Raji (cell line): ENCODE measurements around the gene SIM1.

Experiments
- POLR2A ChIP-seq: IDR thresholded peaks from 2 replicates; pipeline ENCODE4 v1.6.1; 2011; ENCODE audit warnings: low read depth, low read length, control low read depth; ENCODE audit not compliant: insufficient read depth

SIM1 gene

DNA sequence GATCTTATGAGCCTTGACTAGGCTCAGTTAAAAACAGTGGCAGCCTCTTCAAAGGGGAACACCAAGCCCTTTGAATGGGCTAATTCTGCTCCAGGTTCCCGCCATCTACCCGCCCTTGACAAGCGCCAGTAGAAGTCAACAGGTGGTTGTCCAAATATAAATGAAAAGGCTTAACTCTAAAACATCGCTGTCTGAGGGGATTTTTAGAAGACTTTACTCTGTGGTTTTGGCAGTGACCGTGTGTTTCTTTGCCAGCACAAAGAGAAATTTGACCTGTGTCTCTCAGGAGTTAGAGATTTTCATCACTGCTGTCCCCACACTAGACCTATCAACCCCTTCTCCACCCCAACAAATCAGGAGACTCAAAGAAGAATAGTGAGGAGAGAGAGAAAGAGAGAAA is 19.8 kb upstream of the SIM1 start:
- no peak for TF ChIP-seq POLR2A

DNA sequence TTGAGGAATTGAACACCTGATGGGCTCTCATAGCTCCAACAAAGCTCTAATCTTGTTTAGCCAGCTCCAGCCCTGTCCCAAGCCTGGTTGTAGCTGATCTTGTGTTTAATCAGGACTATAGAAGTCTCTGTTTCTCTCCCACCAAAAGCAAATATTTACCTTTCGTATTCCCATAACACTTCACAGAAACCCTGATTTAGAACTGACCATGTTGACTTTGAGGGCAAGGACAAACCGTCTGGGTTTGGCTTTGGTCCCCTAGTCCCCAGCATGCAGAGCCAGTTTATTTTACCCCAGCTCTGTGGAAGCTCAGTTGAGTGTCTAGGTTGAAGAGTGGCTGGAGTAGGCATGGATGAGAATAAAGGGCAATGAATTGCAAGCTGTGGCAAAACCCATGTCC is 18.0 kb upstream of the SIM1 start:
- TF ChIP-seq POLR2A = no peak

DNA sequence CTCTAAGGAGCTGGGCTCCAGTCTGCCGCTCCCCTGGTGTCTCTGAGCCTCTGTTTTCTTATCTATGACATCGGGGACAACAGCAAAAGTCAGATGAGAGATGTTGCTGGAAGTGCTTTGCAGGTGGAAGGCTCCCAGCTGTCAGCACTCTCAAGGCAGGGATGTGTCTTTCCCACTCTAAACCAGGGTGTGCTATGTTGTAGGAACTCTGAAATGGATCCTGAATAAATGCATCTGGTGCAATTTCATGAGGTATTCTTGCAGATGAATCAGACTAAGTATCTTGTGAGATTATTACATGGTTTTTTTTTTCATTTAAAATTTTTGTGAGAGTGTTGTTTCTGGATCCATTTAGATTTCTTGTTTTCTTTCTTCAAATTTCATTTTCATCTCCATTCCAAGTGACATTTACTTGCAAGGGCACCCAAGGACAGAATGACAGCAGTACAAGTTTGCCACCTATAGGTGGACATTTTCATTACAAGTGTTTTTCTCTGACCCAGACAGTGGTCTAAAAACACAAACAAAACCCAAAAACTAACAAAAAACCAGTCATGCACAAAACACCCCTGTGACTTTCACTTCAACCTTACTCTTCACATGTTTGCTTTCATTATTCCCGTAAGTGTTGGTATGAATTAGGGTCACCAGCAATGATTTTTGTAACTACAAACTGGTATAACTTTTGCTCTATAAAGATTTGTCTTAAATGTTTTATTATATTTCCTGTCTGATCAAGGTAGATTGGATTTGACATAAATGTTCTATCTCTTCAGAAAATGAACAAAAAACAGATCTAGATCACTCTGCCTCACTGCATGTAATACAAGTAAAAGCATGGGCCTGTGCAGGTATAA is 14.7 kb upstream of the SIM1 start:
- TF ChIP-seq POLR2A = no peak

DNA sequence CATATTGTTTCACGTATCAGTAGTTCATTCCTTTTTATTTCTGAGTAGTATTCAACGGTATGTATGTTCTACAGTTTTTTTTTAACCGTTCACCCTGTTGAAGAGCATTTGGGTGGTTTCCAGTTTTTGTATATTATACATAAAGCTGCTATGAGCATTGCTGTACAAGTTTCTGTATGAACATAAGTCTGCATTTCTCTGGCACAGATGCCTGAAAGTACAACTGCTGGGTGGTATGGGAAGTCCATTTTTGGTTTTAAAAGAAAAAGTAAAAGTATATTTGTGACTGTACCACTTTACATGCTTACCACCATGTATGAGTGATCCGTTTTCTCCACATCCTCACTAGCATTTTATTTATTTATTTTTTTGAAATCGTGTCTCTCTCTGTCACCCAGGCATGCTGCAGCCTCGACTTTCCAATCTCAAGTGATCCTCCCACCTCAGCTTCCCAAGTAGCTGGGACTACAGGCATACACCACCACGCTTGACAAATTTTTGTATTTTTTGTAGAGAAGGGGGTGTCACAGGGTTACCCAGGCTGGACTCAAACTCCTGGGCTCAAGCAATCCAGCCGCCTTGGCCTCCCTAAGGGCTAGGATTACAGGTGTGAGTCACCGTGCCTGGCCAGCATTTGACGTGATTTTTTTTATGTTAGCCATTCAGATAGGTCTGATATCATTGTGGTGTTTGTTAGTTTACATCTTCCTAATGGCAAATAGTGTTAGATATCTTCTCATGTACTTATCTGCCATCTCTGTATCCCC is 11.0 kb upstream of the SIM1 start:
- TF ChIP-seq POLR2A = no peak

DNA sequence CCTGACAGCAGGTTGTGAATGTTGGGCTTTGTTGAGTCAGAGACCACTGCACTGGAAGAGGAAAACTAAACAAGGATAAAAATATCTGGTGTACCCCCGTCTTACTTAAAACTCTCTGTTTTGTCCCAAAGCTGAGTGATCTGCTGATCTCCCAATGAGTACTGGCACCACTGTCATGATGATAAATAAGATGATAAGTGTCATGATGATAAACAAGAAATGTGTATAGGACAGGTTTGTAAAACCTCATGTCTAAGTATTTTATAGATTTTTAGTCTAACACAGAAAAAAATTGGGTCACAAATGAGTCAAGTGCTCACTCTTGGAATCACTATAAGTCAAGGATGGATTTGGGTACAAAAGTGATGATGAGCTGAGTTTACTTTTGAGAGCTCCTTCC is 8.5 kb upstream of the SIM1 start:
- TF ChIP-seq POLR2A = no peak

DNA sequence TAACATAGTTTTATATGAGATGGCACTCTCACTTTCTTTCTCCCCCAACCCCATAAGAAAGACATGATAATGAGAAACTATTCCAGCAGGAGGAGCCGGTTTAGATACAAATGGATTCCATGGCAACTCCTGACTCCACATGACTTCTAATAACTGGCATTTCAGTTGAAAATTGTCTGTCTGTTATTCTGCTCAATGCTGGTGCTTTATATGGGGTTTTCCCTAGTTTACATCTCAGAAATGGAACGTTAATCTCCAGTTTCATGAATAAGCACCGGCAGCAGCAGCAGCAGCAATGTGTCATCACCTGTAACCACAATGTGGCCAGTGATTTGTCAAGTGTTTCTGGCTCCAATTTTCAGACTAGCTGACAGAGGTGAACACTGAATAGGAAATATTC is 8.0 kb upstream of the SIM1 start:
- 0 out of 2 replicates have a peak, but pooled peaks have one; percentile 19 for TF ChIP-seq POLR2A

DNA sequence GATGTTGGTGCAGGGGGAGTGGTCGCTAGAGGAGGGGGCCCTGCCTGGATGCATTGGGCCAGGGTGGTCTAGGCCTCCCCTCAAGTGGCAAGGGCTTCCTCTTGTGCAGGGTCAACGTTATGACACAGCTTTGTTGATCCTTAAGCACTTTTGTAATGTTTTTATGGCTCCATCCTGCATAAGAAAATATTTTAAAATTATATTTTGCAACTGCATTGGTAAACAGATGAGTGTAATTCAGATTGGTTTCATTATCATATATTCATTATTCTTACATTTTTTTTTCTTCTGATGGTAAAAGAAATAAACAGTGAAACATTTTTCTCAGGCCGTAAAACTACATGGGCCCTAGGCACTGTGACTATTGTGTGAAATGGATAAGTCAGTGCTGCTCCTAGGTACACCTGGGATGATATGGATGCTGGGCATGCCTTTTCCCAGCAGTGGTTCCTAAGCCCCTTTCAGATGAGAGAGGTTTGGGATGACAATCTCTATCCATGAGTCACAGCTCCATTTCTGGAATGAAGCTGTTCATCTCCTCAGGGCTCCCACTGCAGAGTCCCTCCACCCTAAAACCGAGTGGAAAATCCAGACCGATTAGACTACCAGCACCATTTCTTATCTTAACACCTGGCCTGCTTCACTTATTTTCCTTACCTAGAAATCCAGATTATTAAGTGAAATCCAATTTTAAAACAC is 5.8 kb upstream of the SIM1 start:
- TF ChIP-seq POLR2A = no peak

DNA sequence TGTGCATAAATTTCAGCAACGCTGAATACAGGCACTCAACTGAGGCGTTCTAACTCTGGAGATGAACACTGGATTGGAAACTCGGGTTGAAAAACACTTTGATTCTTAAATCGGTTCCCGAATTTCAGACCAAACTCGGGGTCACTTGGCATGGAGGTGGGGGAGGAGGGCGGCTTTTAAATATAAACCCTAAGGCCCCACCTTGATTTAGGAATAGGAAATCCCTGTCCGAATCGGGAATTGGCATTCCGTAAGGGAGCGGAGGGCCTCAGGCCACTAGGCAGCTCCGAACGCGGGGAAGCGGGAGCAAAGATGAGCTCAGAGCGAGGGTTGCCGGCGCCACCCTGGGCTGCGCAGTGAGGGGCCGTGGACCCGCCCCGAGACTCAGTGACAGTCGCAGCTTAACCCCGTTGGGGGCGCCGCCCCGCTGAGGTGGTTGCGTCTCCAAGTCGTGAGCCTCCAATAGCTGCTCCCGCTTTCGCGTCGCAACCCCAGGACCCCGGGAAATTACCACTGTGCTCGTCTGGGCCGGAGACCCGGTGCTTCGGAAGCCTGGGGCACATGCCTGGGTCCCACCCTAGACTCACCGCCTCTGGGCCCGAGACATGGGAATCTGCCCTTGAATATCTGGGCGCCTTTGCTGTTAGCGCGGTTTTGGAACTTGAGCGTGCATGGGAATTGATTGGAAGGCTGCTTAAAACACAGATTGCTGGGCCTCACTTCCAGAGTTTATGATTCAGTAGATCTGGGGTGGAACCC is 4.6 kb upstream of the SIM1 start:
- no peak for TF ChIP-seq POLR2A

DNA sequence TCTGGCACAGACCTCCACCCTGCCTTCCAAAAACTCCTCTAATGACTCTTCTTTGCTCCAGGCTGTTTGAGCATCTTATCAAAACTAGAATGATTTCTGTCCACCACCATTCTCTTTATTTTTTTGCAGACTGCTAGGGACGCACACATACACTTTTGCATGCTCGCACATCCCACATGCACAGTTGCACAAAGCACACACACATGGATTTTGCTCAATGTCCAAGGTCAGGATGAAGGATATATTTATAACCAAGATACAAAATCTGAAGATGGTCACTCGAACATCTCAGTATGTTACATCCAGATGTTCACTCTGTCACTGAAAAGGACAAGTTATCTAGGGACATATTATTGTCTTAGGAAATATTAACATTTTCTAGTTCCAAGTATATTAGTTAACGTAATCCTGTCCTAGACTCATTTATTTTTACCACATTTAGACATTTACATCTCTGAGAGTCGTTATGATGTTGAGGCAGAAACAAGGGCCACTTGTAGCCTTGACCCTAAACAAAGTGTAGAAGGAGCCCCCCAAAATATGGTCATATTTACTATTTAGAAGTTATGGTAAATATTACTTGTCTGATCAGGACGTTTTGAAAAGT is 3.4 kb upstream of the SIM1 start:
- TF ChIP-seq POLR2A = no peak

DNA sequence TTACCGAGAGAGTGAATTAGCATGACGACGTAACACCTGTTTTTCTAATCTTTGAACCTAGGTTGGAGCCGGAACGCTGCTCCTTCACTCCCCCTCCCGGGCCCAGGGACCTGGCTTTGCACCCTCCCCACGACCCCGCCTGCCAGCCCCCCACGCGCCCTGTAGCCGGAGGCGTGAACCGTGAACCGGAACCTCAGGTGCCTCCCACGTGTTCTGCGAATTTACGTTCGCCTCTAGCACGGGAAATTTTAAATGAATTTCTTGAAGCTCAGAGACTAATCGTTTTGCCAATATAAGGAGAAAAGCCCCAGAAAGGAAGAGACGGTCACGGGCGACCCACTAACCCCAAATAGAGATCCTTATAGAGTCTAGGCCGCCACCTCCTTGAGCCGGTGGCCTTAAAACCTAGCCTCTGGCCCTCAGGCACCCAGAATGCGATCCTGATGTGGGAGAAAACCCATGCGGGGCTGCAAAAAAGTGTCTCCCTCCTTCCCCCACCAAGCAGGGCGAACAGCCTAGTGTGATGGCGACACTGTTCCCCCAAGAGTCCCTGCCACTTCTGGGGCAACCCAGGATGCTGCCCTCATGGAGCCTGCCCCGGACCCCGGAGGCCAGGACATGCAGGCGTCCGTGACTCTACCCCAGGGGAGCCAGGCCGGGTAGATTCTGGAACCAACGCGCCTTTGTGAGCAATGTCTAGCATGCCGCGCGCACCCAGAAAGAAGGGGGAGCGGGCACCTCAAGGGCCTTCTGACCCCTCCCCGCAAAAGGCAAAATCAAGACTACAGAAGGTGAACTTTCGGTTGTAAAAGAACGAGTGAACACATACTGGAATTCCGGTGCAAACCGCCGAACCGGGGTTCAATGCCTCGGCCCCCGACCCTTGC is 2.7 kb upstream of the SIM1 start:
- TF ChIP-seq POLR2A = no peak

DNA sequence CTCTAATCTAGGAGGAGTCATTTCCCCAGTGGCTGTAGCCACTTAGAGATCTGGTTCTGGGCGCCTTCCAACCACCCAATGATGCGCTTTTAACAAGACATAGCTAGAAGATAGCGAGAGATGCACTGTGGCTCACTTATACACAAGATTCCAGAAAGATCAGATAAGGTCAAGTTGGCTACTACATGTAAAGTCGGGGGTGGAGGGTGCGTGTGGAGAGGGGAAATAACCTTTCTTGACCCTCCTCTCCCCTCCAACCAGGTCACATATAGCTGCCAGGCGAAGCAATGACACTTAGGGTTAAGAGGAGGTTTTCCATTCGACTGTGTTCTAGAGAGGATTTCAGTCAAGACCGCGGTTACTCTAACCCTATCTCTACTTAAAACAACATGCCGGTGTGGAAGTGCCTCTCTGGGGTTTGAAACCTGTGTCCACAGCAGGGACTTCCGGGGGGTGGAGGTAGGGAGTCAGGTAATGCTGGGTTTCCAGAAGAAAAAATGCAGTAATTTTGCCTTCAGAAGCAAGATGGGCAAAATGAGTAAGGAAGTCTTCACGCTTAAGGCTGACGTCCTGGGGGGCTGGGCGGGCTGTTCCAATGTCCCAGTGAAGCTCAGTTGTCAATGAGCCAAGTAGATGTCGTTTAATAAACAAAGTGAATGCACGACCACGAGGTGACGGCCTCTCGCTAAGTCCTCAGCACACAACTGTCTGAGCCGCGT is 1.8 kb upstream of the SIM1 start:
- TF ChIP-seq POLR2A = no peak

DNA sequence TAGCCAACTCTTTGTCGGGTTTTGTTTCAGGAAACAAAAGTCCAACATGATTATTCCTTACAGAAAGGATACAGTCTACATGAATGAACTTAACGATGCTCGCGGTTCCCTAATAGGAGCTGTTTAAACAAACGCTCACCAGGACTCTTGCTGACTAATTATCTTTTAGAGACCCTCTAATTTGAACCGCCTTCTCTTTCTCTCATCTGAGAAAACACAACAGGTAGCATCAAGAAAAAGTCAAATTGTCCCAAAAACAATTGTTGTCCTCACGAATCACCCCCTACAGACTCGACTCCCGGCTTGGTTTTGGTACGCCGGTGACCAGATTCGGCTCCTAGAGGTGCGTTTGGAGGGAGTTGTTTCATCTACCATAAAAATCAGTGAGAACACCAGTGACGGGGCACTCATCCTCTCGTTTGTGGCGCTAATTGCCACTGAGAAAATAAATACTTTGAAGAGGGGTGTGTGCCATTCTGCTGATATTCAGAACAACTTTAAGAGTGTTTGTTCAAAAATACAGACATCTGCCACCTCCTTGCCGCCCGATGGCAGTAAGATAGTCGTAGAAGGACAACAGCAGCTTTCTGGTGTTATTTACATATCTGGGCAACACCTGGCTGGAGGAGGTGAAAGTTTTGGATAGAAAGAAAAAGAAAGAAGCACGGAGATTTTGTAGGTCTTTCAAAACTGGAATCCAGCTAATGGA is 1.1 kb upstream of the SIM1 start:
- TF ChIP-seq POLR2A = no peak
